Activated effector memory CD4-positive, alpha-beta T cell treated with Interleukin-2 at 50 U/mL for 16 hours (primary cell): ENCODE results near the gene INO80E.
A peak's percentile ranks its signal among the peaks of the same experiment; 100 is the strongest.
"Not testable (repeated sequence)": the region's sequence is repeated elsewhere in the genome, so short reads cannot be mapped to it uniquely, and the experiment has no call there.

Source experiments
- DNase-seq: peaks from one replicate; pipeline ENCODE4 v3.0.0-alpha.2; 2020

Gene INO80E

GRCh38 chr16:30033270-30033669 lies 37.2 kb downstream of the INO80E start:
- no peak for DNase-seq

DNA sequence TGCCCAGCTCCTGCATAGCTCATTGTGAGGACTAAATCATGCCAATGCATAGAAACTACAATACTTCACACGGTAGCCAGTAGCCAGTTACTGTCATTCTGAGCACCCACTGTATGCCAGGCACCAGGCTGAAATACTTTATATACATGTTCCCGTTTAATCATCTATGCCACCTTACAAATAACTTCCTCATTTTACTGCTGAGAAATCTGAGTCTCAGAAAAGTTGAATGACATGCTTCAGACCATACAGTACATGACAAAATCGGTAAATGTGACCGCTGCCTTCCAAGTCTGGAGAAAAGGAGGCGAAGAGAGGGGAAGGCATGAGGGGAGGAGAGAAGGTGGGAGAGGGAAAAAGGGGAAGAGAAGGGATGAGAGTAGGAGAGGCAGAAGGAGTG lies 44.2 kb downstream of the INO80E start:
- DNase-seq = no peak

- DNase-seq = not testable (repeated sequence)
Observed at GRCh38 chr16:30040690-30041089, 44.6 kb downstream of the INO80E start.

GRCh38 chr16:30041841-30042240 lies 45.8 kb downstream of the INO80E start:
- DNase-seq = no peak

DNA sequence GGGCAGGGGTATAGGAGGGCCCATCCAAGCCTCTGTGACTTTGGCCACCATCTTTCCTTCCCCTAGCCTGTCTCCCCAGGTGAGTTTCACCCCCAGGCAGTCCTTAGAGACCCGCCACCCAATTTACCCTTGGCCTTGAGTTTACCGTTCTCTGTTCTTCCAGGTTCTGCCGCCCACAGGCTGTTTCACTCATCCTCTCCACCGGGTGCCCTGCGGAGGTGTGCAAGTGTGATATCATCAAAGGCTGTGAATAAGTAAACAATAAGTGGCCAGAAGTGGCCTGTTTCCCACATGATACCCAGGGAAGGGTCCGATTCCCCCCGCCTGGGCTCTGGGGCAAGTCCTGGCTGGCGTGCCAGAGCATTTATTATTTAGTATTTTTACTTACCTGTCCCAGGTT lies 50.1 kb downstream of the INO80E start:
- no peak for DNase-seq

DNA sequence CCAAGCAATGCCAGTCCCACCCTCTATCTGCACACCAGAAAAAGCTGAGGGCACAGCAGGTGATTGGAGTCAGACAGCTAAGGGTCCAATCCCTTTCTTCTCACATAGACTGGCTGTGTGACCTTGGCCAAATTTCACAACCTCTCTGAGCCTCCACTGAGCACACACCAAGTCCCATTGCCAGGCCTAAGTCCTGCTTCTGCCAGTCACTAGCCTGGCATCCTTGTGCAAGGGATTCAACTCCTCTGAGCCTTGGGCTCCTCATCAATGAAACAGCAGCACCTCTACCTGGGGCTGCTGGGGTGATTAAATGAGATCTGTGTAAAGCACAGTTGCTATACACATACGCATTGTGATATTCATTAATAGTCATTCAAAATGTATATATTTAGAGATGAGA lies 50.5 kb downstream of the INO80E start:
- no peak for DNase-seq

DNA sequence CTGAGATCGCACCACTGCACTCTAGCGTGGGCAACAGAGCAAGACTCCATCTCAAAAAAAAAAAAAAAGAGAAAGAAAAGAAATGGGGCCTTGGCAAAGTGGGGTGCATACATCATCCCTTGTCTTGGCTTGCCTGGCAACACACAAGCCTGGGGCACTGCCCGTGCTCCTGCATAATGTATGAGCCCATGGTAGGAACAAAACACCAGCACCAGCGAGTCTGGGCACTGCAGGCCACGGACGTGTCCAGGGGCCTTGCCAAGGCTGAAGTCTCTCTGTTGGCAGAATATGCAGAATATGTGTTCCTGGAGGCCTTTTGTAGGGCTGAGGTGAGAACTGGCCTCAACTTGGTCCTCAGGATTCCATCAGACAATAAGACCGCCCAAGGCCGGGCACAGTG lies 53.8 kb downstream of the INO80E start:
- DNase-seq = no peak

- no peak for DNase-seq
Observed at GRCh38 chr16:30051518-30051917, 55.5 kb downstream of the INO80E start.

DNA sequence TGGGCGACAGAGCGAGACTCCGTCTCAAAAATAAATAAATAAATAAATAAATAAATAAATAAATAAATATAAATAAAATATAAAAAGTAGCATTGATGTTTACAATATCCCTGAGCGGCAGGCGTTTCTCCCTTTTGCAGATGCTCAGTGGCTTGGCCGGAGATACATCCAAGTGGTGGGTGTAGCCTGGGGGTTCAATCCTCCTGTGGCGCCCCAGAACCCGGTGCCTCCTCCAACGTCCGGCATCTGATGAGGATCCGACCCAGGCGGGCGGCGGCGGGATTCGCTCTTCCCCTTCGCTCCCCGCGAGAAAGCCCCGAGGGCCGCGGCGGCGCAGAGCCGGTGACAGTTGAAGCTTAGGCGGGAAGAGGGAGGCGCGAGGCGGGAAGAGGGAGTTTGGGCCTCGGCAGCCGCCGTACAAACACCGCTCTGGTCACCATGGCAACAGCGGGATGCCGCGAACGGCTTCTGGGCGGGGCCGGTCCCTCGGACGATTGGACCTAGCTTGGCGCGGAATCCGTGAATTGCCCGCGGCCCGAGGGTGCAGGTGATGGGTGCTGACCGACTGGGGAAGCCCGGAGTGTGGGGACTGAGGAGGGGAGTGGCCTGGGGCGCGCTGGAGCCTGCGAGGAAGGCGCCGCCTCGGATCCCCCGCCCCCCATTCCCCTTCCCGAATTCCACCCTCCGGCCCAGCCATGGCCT lies 56.8 kb downstream of the INO80E start:
- DNase-seq = peak; percentile 80

DNA sequence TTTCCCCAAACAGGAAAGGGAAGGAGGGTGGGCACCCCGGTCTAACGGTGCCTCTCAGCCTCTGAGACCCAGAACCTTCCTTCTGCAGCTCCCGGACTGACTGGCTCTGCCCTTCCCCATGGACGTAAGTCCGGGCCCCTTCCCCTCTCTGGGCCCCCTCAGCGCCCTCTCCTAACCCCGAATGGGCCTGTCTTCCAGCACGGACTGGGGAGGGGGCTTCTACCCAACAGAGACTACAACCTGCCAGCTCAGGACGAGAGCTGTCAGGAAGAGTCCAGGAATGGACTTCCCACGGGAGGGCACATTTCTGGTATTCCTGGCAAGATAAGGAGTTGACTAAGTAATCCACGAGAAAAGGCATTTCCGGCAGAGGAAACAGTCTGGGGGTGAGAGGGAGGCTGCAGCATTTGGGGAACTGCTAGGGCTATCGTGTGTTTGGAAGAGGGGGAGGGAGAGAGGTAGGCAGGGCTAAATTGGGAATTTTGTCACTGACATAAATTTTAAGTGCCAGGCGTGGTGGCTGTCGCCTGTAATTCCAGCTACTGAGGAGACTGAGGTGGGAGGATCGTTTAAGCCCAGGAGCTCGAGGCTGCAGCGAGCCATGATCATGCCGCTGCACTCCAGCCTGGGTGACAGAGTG lies 57.5 kb downstream of the INO80E start:
- no peak for DNase-seq

DNA sequence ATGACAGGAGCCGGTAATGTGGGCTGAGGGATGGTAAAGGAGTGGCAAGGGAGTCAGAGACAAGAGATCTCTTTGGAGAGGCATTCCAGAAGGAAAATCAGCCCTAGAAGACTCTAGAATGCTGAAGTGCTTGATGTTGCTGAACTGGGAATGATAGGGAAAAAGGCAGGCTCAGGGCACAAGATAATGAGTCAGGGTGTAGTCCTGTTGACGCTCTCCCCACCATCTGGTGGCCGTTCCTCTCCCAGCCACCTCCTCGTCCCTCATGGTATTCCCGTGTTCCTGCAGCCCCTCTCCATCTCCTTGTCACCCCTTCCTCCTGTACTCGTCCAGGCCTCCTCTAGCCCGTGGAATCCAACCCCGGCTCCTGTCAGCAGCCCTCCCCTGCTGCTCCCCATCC lies 58.4 kb downstream of the INO80E start:
- DNase-seq = no peak

- DNase-seq = peak; percentile 35
Observed at GRCh38 chr16:30054959-30055553, 59.0 kb downstream of the INO80E start.
